Stimulated activated CD4-positive, alpha-beta T cell treated with anti-CD3 and anti-CD28 coated beads, TNF-alpha, amount 100 ng/mL, for 48 hours (primary cell): ENCODE measurements around the gene TMEM273.

Source experiments
- DNase-seq, 3 donors: peaks; one replicate each; pipeline ENCODE4 v3.0.0-alpha.2; 2020; ENCODE audit warnings: low read depth in 3 of 3

Gene TMEM273

GRCh38 chr10:49140304-49141177 lies 47.6 kb downstream of the TMEM273 start:
- DNase-seq, result no peak

- no peak for DNase-seq
These were observed 48.4 kb downstream of the TMEM273 start for GRCh38 chr10:49139846-49140195.

GRCh38 chr10:49139028-49139845 lies 49.0 kb downstream of the TMEM273 start:
- DNase-seq, result no peak

GRCh38 chr10:49138361-49138891 lies 49.8 kb downstream of the TMEM273 start:
- DNase-seq, result no peak

GRCh38 chr10:49136525-49136924 lies 51.7 kb downstream of the TMEM273 start:
- DNase-seq, result no peak

- no peak for DNase-seq
These were observed 52.4 kb downstream of the TMEM273 start for GRCh38 chr10:49135575-49136313.

GRCh38 chr10:49134327-49134726 lies 53.9 kb downstream of the TMEM273 start:
- DNase-seq, result no peak

GRCh38 chr10:49133706-49134248 lies 54.4 kb downstream of the TMEM273 start, which contains the start of gene FAM170B:
TSS of gene FAM170B (minus strand) at chr10:49134021. CDS start at chr10:49133918, 103 bp downstream.
- no peak for DNase-seq

GRCh38 chr10:49132362-49132737 lies 55.8 kb downstream of the TMEM273 start:
- DNase-seq, result no peak

GRCh38 chr10:49131507-49132361 lies 56.5 kb downstream of the TMEM273 start:
- no peak for DNase-seq

- no peak for DNase-seq
These were observed 58.8 kb downstream of the TMEM273 start for GRCh38 chr10:49129376-49129775.

- DNase-seq, result no peak
These were observed 59.3 kb downstream of the TMEM273 start for GRCh38 chr10:49128854-49129253.

- no peak for DNase-seq
These were observed 63.9 kb downstream of the TMEM273 start for GRCh38 chr10:49123981-49124950.

GRCh38 chr10:49120911-49121310 lies 67.3 kb downstream of the TMEM273 start:
- no peak for DNase-seq

- no peak for DNase-seq
These were observed 68.4 kb downstream of the TMEM273 start for GRCh38 chr10:49119746-49120145.

- no peak for DNase-seq
These were observed 69.6 kb downstream of the TMEM273 start for GRCh38 chr10:49118430-49119074.

GRCh38 chr10:49117376-49118070 lies 70.7 kb downstream of the TMEM273 start:
- DNase-seq, result no peak
